WERI-Rb-1 (cell line): ENCODE data around the gene RASL12.
"Not testable (repeated sequence)": the region's sequence is repeated elsewhere in the genome, so short reads cannot be mapped to it uniquely, and the experiment has no call there.

Experiments
- DNase-seq: peaks from one replicate; pipeline ENCODE4 v3.0.0-alpha.2; 2020
- H3K27ac ChIP-seq: fragments of 250-450 bp; sonication (Bioruptor Pico); 2 replicates; pipeline ENCODE4 v1.5.1; 2020; ENCODE audit warnings: mild to moderate bottlenecking, moderate library complexity
- H3K27me3 ChIP-seq: fragments of 250-450 bp; sonication (Bioruptor Pico); 2 replicates; pipeline ENCODE4 v1.5.1; 2021; ENCODE audit warnings: mild to moderate bottlenecking, low read depth, moderate library complexity; ENCODE audit not compliant: insufficient read depth, severe bottlenecking
- H3K36me3 ChIP-seq: fragments of 250-450 bp; sonication (Bioruptor Pico); 2 replicates; pipeline ENCODE4 v1.5.1; 2020; ENCODE audit warnings: mild to moderate bottlenecking, moderate library complexity
- H3K4me3 ChIP-seq: 2 replicates; pipeline ENCODE4 v1.5.1; 2011; ENCODE audit warnings: low read depth, mild to moderate bottlenecking, control low read depth, low read length
- H3K9me3 ChIP-seq: fragments of 250-450 bp; sonication (Bioruptor Pico); 2 replicates; pipeline ENCODE4 v1.5.1; 2021; ENCODE audit warnings: mild to moderate bottlenecking, moderate library complexity; ENCODE audit not compliant: severe bottlenecking
- CTCF ChIP-seq: IDR thresholded peaks from 2 replicates; pipeline ENCODE4 v1.5.1; 2011; ENCODE audit warnings: low read depth, mild to moderate bottlenecking, control low read depth, inconsistent platforms, low read length

RASL12 gene

GRCh38 chr15:65105038-65105437 is 37.2 kb upstream of the RASL12 start:
- TF ChIP-seq CTCF = no peak
- Histone ChIP-seq H3K36me3 (peaks cover 5% of the 10 kb centered on the region; the same call in 1 of the 2 replicates), H3K27ac (no peak overlapping the region), H3K27me3 (no peaks in the 10 kb centered on the region), H3K9me3 (no peaks in the 10 kb centered on the region), H3K4me3 (no peak overlapping the region)
- DNase-seq = no peak

GRCh38 chr15:65102912-65103311 is 35.1 kb upstream of the RASL12 start:
- TF ChIP-seq CTCF = no peak
- H3K36me3 ChIP-seq = peaks cover 9% of the 10 kb centered on the region
- no peak overlapping the region for H3K4me3 ChIP-seq

GRCh38 chr15:65101891-65102708 is 34.3 kb upstream of the RASL12 start:
- no peak overlapping the region for H3K4me3 ChIP-seq
- no peaks in the 10 kb centered on the region for H3K27me3 ChIP-seq
- TF ChIP-seq CTCF = no peak
- DNase-seq = no peak
- no peak overlapping the region for H3K27ac ChIP-seq
- peaks cover 9% of the 10 kb centered on the region for H3K36me3 ChIP-seq
- no peaks in the 10 kb centered on the region for H3K9me3 ChIP-seq

More at GRCh38 chr15:65102912-65103311, 35.1 kb upstream of the RASL12 start:
- no peak overlapping the region for H3K27ac ChIP-seq
- no peaks in the 10 kb centered on the region for H3K27me3 ChIP-seq
- no peaks in the 10 kb centered on the region for H3K9me3 ChIP-seq
- no peak for DNase-seq

GRCh38 chr15:65101411-65101890 is 33.7 kb upstream of the RASL12 start:
- peak; percentile 86 for TF ChIP-seq CTCF
- Histone ChIP-seq H3K27me3 (no peaks in the 10 kb centered on the region), H3K9me3 (no peaks in the 10 kb centered on the region), H3K36me3 (peaks cover 9% of the 10 kb centered on the region), H3K4me3 (no peak overlapping the region), H3K27ac (no peak overlapping the region)
- DNase-seq = peak; percentile 80

- no peak for TF ChIP-seq CTCF
- no peaks in the 10 kb centered on the region for H3K9me3 ChIP-seq
- H3K27me3 ChIP-seq = no peaks in the 10 kb centered on the region
- H3K36me3 ChIP-seq = peaks cover 9% of the 10 kb centered on the region
- no peak overlapping the region for H3K4me3 ChIP-seq
- H3K27ac ChIP-seq = no peak overlapping the region
- DNase-seq = no peak
These were observed 32.7 kb upstream of the RASL12 start for GRCh38 chr15:65100442-65100841.

GRCh38 chr15:65099801-65100200 is 32.0 kb upstream of the RASL12 start:
- not testable (repeated sequence) for H3K36me3 ChIP-seq, H3K27me3 ChIP-seq, H3K27ac ChIP-seq, H3K9me3 ChIP-seq, DNase-seq, H3K4me3 ChIP-seq
